HepG2 (cell line): ENCODE measurements around the gene SLC19A3. TPM values are rescaled to one million over a fixed set of nuclear protein-coding genes. Genes with fewer than 3 reads are reported as not detected.
A peak's percentile ranks its signal among the peaks of the same experiment; 100 is the strongest.

ENCODE experiments used
- ARHGAP35 ChIP-seq: sonication (generic); formaldehyde crosslinking; IDR thresholded peaks from 2 replicates; pipeline ENCODE4 v1.9.0; 2022; ENCODE audit warnings: mild to moderate bottlenecking, inconsistent platforms, moderate library complexity, missing genetic modification reagents, borderline replicate concordance
- ATF4 ChIP-seq, 2 experiments: fragments of 450-650 bp in 1 of 2; sonication (generic) in 1 of 2; formaldehyde crosslinking; IDR thresholded peaks; 2 replicates each; pipeline versions ENCODE4 v1.5.0 to v1.8.0; 2020 to 2022; ENCODE audit warnings: mild to moderate bottlenecking in 1 of 2, missing genetic modification reagents in 1 of 2
- CBX2 ChIP-seq, 2 experiments: fragments of 200-600 bp in 1 of 2; sonication (generic); formaldehyde crosslinking in 1 of 2; IDR thresholded peaks; 2 replicates each; pipeline versions ENCODE4 v1.7.0 to v1.8.1; 2018 to 2022; ENCODE audit warnings: low read depth in 2 of 2, low read length in 1 of 2, mild to moderate bottlenecking in 1 of 2, missing genetic modification reagents in 1 of 2
- DZIP1 ChIP-seq: sonication (generic); formaldehyde crosslinking; IDR thresholded peaks from 2 replicates; pipeline ENCODE4 v1.5.0; 2020; ENCODE audit warnings: mild to moderate bottlenecking, missing genetic modification reagents
- ELF4 ChIP-seq: sonication (generic); formaldehyde crosslinking; IDR thresholded peaks from 2 replicates; pipeline ENCODE4 v1.5.0; 2020; ENCODE audit warnings: missing genetic modification reagents, mild to moderate bottlenecking, moderate library complexity, borderline replicate concordance
- KAT7 ChIP-seq: IDR thresholded peaks from 2 replicates; pipeline ENCODE4 v1.6.1; 2018; ENCODE audit warnings: borderline replicate concordance, missing compliant biosample characterization
- KAT8 ChIP-seq: IDR thresholded peaks from 2 replicates; pipeline ENCODE4 v1.6.1; 2016; ENCODE audit warnings: missing genetic modification reagents, missing compliant biosample characterization
- MED1 ChIP-seq: sonication (generic); formaldehyde crosslinking; IDR thresholded peaks from 2 replicates; pipeline ENCODE4 v1.4.0; 2020; ENCODE audit warnings: missing genetic modification reagents
- NCOR1 ChIP-seq: fragments of 200-600 bp; sonication (generic); IDR thresholded peaks from 2 replicates; pipeline ENCODE4 v1.7.0; 2017; ENCODE audit warnings: antibody characterized with exemption, low read length, borderline replicate concordance
- SNAPC2 ChIP-seq: sonication (generic); formaldehyde crosslinking; IDR thresholded peaks from 2 replicates; pipeline ENCODE4 v1.8.1; 2022; ENCODE audit warnings: mild to moderate bottlenecking, missing genetic modification reagents
- ZBTB25 ChIP-seq: IDR thresholded peaks from 2 replicates; pipeline ENCODE4 v1.6.1; 2018; ENCODE audit warnings: missing genetic modification reagents
- ZFP36L2 ChIP-seq: sonication (generic); formaldehyde crosslinking; IDR thresholded peaks from 2 replicates; pipeline ENCODE4 v1.4.0; 2020; ENCODE audit warnings: missing genetic modification reagents
- ZFY ChIP-seq: sonication (generic); formaldehyde crosslinking; IDR thresholded peaks from 2 replicates; pipeline ENCODE4 v1.4.0; 2020; ENCODE audit warnings: missing genetic modification reagents
- ZNF136 ChIP-seq: sonication (generic); formaldehyde crosslinking; IDR thresholded peaks from 2 replicates; pipeline ENCODE4 v1.8.1; 2022; ENCODE audit warnings: low read depth, mild to moderate bottlenecking, moderate library complexity, missing genetic modification reagents
- ZNF331 ChIP-seq: sonication (generic); formaldehyde crosslinking; IDR thresholded peaks from 2 replicates; pipeline ENCODE4 v1.4.0; 2020; ENCODE audit warnings: missing genetic modification reagents
- ZNF556 ChIP-seq: sonication (generic); formaldehyde crosslinking; IDR thresholded peaks from 2 replicates; pipeline ENCODE4 v1.4.0; 2020; ENCODE audit warnings: mild to moderate bottlenecking, missing genetic modification reagents, borderline replicate concordance
- ZNF619 ChIP-seq: sonication (generic); formaldehyde crosslinking; IDR thresholded peaks from 2 replicates; pipeline ENCODE4 v1.4.0; 2020; ENCODE audit warnings: mild to moderate bottlenecking, missing genetic modification reagents
- polyA plus RNA-seq, 8 experiments: library from polyadenylated mRNA; depleted of rRNA in 3 of 8; stranded (reverse) in 7 of 8; unstranded in 1 of 8; fragments of >200 nt; fragmentation: Illumina TruSeq in 4 of 8; extraction: Trizol in 4 of 8; gene quantifications; 2 replicates each; pipeline versions ENCODE4 v1.2.1 to v1.2.3, GENCODE V29; 2011 to 2016; ENCODE audit warnings: low read depth in 4 of 8, missing spikeins in 1 of 8, mixed read lengths in 1 of 8; ENCODE audit not compliant: insufficient read depth in 1 of 8
- total RNA-seq, 5 experiments: library from RNA; depleted of rRNA; stranded (reverse); fragments of >200 nt; fragmentation: Illumina TruSeq; extraction: Trizol; gene quantifications; 2 replicates each; pipeline ENCODE4 v1.2.3, GENCODE V29; 2016; ENCODE audit warnings: low read depth in 1 of 5
- TF ChIP-seq, protein P1 (sequence below): sonication (generic); formaldehyde crosslinking; IDR thresholded peaks from 2 replicates; pipeline ENCODE4 v1.5.1; 2020; ENCODE audit warnings: mild to moderate bottlenecking, missing genetic modification reagents, borderline replicate concordance

Gene SLC19A3
- total and polyA plus RNA-seq, 2 of the 13 experiments (the other 11 are each of a cell fraction or from before 2014, with no cell fraction given), result 2.3 to 5.2 TPM

DNA sequence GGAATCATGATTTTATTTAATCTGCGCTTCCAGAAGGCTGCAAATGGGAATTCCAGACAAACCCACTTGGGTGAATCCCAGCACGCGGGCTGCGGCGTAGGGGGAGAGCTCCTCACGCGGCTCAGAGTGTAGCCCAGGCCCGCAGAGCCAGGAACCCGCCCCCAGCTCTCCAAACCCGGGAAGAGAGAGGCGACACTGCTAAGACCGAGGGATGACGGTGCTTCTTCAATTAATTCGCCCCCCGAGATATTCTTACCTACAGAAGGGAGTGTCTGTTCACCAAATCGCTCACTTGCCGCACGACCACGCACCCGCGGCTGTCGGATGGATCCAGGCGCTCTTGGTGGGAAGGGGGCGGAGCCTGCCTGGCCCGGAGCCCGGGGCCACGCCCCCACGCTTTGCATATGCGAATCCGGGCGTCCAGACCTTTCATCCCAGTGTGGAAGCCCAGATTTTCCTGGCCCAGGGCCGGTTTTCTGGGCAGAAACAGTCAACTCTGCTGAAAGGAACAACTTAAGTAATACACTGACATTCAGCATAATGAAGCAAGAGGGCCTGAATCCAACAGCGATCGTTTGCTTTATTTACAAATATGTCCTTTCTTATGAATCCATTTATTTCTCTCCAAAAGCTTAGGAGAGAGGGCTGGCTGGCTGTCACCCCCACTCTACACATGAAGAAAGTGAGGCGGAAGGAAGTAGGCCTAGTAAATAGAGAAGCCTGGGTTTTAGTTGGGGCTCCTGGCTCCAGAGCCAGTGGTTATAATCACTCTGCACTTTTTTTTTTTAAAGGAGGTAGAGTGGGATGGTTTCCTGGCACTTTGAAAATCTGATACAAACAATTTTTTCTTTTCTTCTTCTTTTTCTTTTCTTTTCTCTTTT lies at the start of gene SLC19A3 (continued):
- no peak for TF ChIP-seq NCOR1
- TF ChIP-seq, protein P1, sequence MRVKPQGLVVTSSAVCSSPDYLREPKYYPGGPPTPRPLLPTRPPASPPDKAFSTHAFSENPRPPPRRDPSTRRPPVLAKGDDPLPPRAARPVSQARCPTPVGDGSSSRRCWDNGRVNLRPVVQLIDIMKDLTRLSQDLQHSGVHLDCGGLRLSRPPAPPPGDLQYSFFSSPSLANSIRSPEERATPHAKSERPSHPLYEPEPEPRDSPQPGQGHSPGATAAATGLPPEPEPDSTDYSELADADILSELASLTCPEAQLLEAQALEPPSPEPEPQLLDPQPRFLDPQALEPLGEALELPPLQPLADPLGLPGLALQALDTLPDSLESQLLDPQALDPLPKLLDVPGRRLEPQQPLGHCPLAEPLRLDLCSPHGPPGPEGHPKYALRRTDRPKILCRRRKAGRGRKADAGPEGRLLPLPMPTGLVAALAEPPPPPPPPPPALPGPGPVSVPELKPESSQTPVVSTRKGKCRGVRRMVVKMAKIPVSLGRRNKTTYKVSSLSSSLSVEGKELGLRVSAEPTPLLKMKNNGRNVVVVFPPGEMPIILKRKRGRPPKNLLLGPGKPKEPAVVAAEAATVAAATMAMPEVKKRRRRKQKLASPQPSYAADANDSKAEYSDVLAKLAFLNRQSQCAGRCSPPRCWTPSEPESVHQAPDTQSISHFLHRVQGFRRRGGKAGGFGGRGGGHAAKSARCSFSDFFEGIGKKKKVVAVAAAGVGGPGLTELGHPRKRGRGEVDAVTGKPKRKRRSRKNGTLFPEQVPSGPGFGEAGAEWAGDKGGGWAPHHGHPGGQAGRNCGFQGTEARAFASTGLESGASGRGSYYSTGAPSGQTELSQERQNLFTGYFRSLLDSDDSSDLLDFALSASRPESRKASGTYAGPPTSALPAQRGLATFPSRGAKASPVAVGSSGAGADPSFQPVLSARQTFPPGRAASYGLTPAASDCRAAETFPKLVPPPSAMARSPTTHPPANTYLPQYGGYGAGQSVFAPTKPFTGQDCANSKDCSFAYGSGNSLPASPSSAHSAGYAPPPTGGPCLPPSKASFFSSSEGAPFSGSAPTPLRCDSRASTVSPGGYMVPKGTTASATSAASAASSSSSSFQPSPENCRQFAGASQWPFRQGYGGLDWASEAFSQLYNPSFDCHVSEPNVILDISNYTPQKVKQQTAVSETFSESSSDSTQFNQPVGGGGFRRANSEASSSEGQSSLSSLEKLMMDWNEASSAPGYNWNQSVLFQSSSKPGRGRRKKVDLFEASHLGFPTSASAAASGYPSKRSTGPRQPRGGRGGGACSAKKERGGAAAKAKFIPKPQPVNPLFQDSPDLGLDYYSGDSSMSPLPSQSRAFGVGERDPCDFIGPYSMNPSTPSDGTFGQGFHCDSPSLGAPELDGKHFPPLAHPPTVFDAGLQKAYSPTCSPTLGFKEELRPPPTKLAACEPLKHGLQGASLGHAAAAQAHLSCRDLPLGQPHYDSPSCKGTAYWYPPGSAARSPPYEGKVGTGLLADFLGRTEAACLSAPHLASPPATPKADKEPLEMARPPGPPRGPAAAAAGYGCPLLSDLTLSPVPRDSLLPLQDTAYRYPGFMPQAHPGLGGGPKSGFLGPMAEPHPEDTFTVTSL, result 0 out of 2 replicates have a peak, but pooled peaks have one; percentile 13
- TF ChIP-seq ZNF619, result no peak
- TF ChIP-seq ZNF136, result no peak
- TF ChIP-seq SNAPC2 (CRISPR knock-in tag), result no peak
- no peak for TF ChIP-seq DZIP1 (CRISPR knock-in tag)
- TF ChIP-seq ATF4 (CRISPR knock-in tag; IDR thresholded peaks at IDR 0.05), result no peak
- no peak for TF ChIP-seq CBX2 (IDR thresholded peaks at IDR 0.05; ENCODE audit: low read depth, low read length)
- TF ChIP-seq CBX2 (CRISPR knock-in tag; IDR thresholded peaks at IDR 0.05; ENCODE audit: low read depth), result 0 out of 2 replicates have a peak, but pooled peaks have one; percentile 38
- peak; percentile 58; the same call in 1 of the 2 replicates for TF ChIP-seq ZNF556 (CRISPR knock-in tag)
- TF ChIP-seq KAT8 (CRISPR knock-in tag), result no peak; the same call in 1 of the 2 replicates
- TF ChIP-seq KAT7 (CRISPR knock-in tag), result no peak
- no peak for TF ChIP-seq ELF4 (CRISPR knock-in tag)
- no peak; the same call in 1 of the 2 replicates for TF ChIP-seq ARHGAP35 (CRISPR knock-in tag)
- no peak for TF ChIP-seq ZBTB25 (CRISPR knock-in tag)
- no peak for TF ChIP-seq ZNF331 (CRISPR knock-in tag)
- TF ChIP-seq ZFP36L2 (CRISPR knock-in tag), result no peak
- no peak; the same call in 1 of the 2 replicates for TF ChIP-seq ZFY (CRISPR knock-in tag)
- 0 out of 2 replicates have a peak, but pooled peaks have one; percentile 17 for TF ChIP-seq MED1
